Measurements from ENCODE around the gene PTH1R.

Gene PTH1R

DNA sequence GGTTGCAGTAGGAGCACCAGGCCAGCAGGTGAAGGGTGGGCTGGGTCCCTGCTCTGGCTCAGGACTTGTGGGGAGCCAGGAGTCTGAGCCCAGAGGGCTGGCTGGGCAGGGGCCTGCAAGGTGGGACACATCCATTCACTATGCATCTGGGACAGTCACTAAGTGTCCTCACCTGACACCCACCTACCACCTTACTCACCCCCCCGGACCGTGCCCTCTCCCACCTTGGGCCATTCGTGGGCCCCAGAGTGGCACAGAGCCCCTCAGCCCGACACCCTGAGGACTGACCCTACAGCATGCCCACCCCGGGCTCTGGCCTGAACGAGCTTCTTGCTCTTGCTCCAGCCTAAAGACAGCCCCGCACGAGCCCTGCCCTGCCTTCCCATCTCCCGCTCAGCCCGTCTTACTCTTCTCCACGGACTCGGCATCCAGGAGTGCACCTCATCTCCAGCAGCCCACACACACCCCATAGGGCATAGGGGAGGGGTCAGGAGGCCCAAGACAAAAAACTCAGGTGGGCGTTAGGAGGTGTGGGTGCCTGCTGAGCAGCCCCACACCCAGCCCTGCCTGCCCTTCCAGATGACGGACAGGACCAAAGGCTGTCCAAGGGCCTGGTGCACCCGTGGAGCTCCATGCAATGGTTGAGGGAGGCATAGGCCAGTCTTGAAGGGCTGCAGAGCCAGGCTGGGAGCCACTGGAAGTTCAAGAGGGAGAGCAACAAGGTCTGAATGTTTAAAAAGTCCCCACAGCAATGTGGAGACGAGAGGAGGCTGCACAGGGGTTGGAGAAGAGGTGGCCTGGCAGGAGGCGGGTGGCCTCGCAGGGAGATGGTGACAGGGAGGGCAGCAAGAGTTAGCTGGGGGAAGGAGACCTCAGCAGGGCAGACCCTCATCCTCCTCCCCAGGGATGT lies 27.0 kb downstream of the PTH1R start:
- Histone ChIP-seq H3K4me1 (ENCODE audit: control insufficient read depth in 1 of 2, insufficient read depth in 2 of 2, low read length in 2 of 2) (peaks cover 4 to 9% of the 10 kb centered on the region in 2 donors), H3K27ac (ENCODE audit: low read length) (no peak overlapping the region), H3K9me3 (ENCODE audit: control insufficient read depth in 1 of 2, low read length in 2 of 2) (no peaks in the 10 kb centered on the region), H3K4me3 (ENCODE audit: low read depth in 1 of 2, low read length in 2 of 2) (no peak overlapping the region), H3K36me3 (ENCODE audit: control insufficient read depth in 1 of 2, insufficient read depth in 2 of 2, low read length in 2 of 2) (no peaks in the 10 kb centered on the region), H3K27me3 (ENCODE audit: low read depth, low read length) (no peaks in the 10 kb centered on the region)

DNA sequence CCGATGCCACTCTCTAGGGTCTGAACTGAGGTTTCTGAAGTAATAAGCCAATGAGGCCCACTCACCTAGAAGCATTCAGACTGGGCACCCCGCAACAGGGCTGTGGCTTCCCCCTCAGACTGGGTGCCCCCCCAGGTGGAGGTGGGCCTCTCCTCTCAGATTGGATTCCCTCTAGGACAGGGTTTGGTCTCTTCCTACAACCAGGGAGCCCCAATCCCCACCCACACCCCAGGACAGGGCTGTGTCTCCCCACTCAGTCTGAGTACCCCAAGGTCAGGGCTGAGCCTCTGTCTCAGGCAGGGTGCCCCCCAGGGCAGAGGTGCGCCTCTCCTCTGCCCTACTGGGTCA lies 27.7 kb downstream of the PTH1R start:
- H3K9me3 ChIP-seq (ENCODE audit: control insufficient read depth in 1 of 2, low read length in 2 of 2) = no peaks in the 10 kb centered on the region
- H3K36me3 ChIP-seq (ENCODE audit: control insufficient read depth in 1 of 2, insufficient read depth in 2 of 2, low read length in 2 of 2) = no peaks in the 10 kb centered on the region
- no peak overlapping the region for H3K4me3 ChIP-seq (ENCODE audit: low read depth in 1 of 2, low read length in 2 of 2)
- H3K27ac ChIP-seq (ENCODE audit: low read length) = no peak overlapping the region
- no peaks in the 10 kb centered on the region for H3K27me3 ChIP-seq (ENCODE audit: low read depth, low read length)
- peaks cover 4 to 14% of the 10 kb centered on the region in 2 donors for H3K4me1 ChIP-seq (ENCODE audit: control insufficient read depth in 1 of 2, insufficient read depth in 2 of 2, low read length in 2 of 2)

- Histone ChIP-seq H3K36me3 (ENCODE audit: control insufficient read depth in 1 of 2, insufficient read depth in 2 of 2, low read length in 2 of 2) (no peaks in the 10 kb centered on the region), H3K4me3 (ENCODE audit: low read depth in 1 of 2, low read length in 2 of 2) (no peak overlapping the region), H3K27me3 (ENCODE audit: low read depth, low read length) (no peaks in the 10 kb centered on the region), H3K4me1 (ENCODE audit: control insufficient read depth in 1 of 2, insufficient read depth in 2 of 2, low read length in 2 of 2) (peaks cover 4 to 14% of the 10 kb centered on the region in 2 donors), H3K27ac (ENCODE audit: low read length) (no peak overlapping the region), H3K9me3 (ENCODE audit: control insufficient read depth in 1 of 2, low read length in 2 of 2) (no peaks in the 10 kb centered on the region)
Measured at GRCh38 chr3:46905661-46906451, 28.3 kb downstream of the PTH1R start.

DNA sequence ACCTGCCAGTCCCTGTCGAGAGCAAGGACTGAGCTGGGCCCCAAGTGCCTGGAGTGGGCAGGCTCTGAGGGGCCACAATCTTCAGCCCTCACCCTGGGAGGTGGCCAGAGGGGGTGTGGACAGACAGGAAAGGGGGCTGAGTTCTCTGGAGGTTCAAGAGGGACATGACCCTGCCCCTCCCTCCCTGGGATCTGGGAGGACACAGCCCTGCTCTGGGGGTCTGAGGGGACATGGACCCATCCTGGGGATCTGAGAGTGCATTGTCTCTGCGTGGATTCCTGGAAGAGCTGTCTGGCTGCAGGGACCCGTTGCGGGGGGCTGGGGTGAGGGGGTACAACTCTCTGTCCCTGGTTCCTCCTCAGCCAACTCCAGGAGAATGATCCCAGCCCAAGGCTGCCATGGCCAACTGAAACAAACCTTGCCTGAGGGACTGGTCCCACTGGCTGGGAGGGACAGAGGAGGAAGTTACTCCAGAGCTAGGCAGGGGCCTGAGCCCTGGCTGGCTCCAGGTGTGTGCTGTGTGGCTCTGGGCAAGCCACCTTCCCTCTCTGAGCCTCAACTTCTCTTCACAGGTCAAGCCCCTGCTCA lies 29.0 kb downstream of the PTH1R start:
- no peaks in the 10 kb centered on the region for H3K27me3 ChIP-seq (ENCODE audit: low read depth, low read length)
- no peak overlapping the region for H3K27ac ChIP-seq (ENCODE audit: low read length)

GRCh38 chr3:46907271-46907670 lies 29.8 kb downstream of the PTH1R start:
- peaks cover 4 to 14% of the 10 kb centered on the region in 2 donors for H3K4me1 ChIP-seq (ENCODE audit: control insufficient read depth in 1 of 2, insufficient read depth in 2 of 2, low read length in 2 of 2)
- no peak overlapping the region for H3K4me3 ChIP-seq (ENCODE audit: low read depth in 1 of 2, low read length in 2 of 2)
- H3K27me3 ChIP-seq (ENCODE audit: low read depth, low read length) = no peaks in the 10 kb centered on the region
- H3K36me3 ChIP-seq (ENCODE audit: control insufficient read depth in 1 of 2, insufficient read depth in 2 of 2, low read length in 2 of 2) = no peaks in the 10 kb centered on the region
- no peaks in the 10 kb centered on the region for H3K9me3 ChIP-seq (ENCODE audit: control insufficient read depth in 1 of 2, low read length in 2 of 2)
- H3K27ac ChIP-seq (ENCODE audit: low read length) = no peak overlapping the region

More for the DNA sequence above, 29.0 kb downstream of the PTH1R start:
- H3K9me3 ChIP-seq (ENCODE audit: control insufficient read depth in 1 of 2, low read length in 2 of 2) = no peaks in the 10 kb centered on the region
- H3K4me1 ChIP-seq (ENCODE audit: control insufficient read depth in 1 of 2, insufficient read depth in 2 of 2, low read length in 2 of 2) = peaks cover 4 to 14% of the 10 kb centered on the region in 2 donors
- H3K36me3 ChIP-seq (ENCODE audit: control insufficient read depth in 1 of 2, insufficient read depth in 2 of 2, low read length in 2 of 2) = no peaks in the 10 kb centered on the region
- no peak overlapping the region for H3K4me3 ChIP-seq (ENCODE audit: low read depth in 1 of 2, low read length in 2 of 2)

GRCh38 chr3:46907960-46908293 lies 30.4 kb downstream of the PTH1R start:
- H3K27ac ChIP-seq (ENCODE audit: low read length) = no peak overlapping the region
- H3K4me3 ChIP-seq (ENCODE audit: low read depth in 1 of 2, low read length in 2 of 2) = no peak overlapping the region
- H3K4me1 ChIP-seq (ENCODE audit: control insufficient read depth in 1 of 2, insufficient read depth in 2 of 2, low read length in 2 of 2) = peaks cover 4 to 14% of the 10 kb centered on the region in 2 donors
- no peaks in the 10 kb centered on the region for H3K27me3 ChIP-seq (ENCODE audit: low read depth, low read length)
- H3K9me3 ChIP-seq (ENCODE audit: control insufficient read depth in 1 of 2, low read length in 2 of 2) = no peaks in the 10 kb centered on the region
- H3K36me3 ChIP-seq (ENCODE audit: control insufficient read depth in 1 of 2, insufficient read depth in 2 of 2, low read length in 2 of 2) = no peaks in the 10 kb centered on the region

DNA sequence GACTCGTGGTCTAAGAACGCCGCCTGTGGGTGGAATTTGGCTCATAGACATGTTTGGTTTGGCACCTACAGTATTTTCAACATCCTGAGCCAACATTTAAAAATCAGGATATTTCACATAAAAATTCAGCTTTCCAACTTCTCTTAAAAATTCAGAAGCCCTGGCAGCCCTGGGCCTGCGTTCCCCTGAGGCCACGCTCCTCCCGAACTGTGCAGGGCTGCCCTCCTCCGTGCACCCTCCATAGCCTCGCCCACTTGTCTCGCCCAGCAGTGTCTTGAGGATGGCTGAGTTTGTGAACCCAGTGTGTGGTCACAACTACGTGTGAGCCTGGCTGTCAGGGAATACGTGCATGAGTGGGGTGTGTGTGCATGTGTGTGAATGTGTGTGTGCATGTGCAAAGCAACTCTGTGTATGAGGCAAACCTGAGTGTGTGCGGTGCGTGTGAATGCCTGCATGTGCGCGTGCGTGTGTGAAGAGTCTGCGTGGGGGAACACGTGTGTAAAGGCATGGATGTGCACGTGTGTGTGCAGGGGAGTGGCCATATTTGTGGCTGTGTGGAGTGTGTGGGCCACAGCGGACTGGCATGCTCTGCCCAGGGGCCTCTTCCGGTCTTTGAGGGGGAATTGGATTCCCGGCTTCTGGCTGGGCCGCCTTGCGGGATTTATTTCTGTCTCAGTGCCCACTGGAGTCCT lies 30.9 kb downstream of the PTH1R start:
- H3K36me3 ChIP-seq (ENCODE audit: control insufficient read depth in 1 of 2, insufficient read depth in 2 of 2, low read length in 2 of 2) = no peaks in the 10 kb centered on the region
- H3K9me3 ChIP-seq (ENCODE audit: control insufficient read depth in 1 of 2, low read length in 2 of 2) = no peaks in the 10 kb centered on the region
- no peak overlapping the region for H3K27ac ChIP-seq (ENCODE audit: low read length)
- H3K4me1 ChIP-seq (ENCODE audit: control insufficient read depth in 1 of 2, insufficient read depth in 2 of 2, low read length in 2 of 2) = peaks cover 4 to 14% of the 10 kb centered on the region in 2 donors
- no peaks in the 10 kb centered on the region for H3K27me3 ChIP-seq (ENCODE audit: low read depth, low read length)
- no peak overlapping the region for H3K4me3 ChIP-seq (ENCODE audit: low read depth in 1 of 2, low read length in 2 of 2)

DNA sequence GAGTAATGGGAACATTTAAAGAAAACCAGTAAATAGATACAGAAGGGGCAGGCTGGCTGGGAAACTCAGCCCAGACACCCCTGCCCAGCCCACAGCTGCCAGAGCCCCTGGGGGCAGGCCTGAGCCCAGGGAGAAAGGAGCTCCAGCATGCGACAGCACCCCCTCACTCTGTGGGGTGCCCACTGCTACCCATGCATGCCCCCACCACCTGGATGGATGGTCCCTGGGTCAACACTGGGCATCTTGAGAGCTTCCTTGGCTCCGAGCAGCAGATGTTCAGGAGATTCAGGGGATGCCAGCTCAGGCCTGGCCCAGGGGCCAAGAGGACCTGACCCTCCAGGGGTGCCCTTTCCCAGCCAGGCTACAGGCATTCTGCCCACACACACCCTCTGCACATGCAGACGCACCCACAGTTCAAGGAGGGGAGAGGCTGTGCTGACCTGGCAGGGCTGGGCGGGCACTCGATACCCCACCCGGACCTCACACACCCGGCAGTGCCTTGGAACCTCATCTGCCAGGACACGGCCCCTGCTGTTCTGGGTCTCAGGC lies 31.5 kb downstream of the PTH1R start:
- H3K4me3 ChIP-seq (ENCODE audit: low read depth in 1 of 2, low read length in 2 of 2) = no peak overlapping the region

DNA sequence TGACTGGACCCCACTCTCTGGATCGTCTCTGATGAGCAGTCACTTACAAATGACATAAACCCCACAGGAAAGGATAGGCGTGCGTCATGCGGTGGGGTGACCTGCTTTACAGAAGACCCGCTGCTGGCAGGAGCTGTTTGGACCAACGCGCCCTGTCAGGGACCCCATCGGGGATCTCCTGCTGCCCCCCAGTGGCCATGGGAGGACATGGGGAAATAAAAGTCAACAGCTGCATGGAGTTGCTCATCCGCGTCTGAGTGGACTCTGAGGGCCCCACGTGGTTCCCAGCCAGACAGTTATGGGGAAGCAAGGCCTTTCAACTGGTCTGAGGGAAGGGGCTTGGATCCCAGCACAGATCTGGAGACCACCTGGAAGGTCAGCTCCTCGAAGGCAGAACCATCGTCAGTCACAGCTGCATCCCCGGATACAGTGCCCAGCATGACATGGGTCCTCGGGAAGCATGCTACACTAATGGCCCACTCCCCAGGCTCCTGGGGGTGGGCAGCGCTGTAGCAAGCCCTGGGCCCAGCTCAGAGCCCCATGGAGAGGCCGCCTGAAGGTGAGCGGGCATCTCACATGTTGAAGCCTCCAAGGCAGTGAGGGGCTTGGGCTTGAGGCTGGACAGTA lies 32.1 kb downstream of the PTH1R start:
- no peaks in the 10 kb centered on the region for H3K36me3 ChIP-seq (ENCODE audit: control insufficient read depth in 1 of 2, insufficient read depth in 2 of 2, low read length in 2 of 2)
- no peak overlapping the region for H3K27ac ChIP-seq (ENCODE audit: low read length)
- H3K4me1 ChIP-seq (ENCODE audit: control insufficient read depth in 1 of 2, insufficient read depth in 2 of 2, low read length in 2 of 2) = peaks cover 4 to 14% of the 10 kb centered on the region in 2 donors
- H3K4me3 ChIP-seq (ENCODE audit: low read depth in 1 of 2, low read length in 2 of 2) = no peak overlapping the region
- H3K9me3 ChIP-seq (ENCODE audit: control insufficient read depth in 1 of 2, low read length in 2 of 2) = no peaks in the 10 kb centered on the region
- no peaks in the 10 kb centered on the region for H3K27me3 ChIP-seq (ENCODE audit: low read depth, low read length)

More for the DNA sequence above, 31.5 kb downstream of the PTH1R start:
- Histone ChIP-seq H3K27ac (ENCODE audit: low read length) (no peak overlapping the region), H3K27me3 (ENCODE audit: low read depth, low read length) (no peaks in the 10 kb centered on the region), H3K36me3 (ENCODE audit: control insufficient read depth in 1 of 2, insufficient read depth in 2 of 2, low read length in 2 of 2) (no peaks in the 10 kb centered on the region), H3K9me3 (ENCODE audit: control insufficient read depth in 1 of 2, low read length in 2 of 2) (no peaks in the 10 kb centered on the region), H3K4me1 (ENCODE audit: control insufficient read depth in 1 of 2, insufficient read depth in 2 of 2, low read length in 2 of 2) (peaks cover 4 to 14% of the 10 kb centered on the region in 2 donors)

DNA sequence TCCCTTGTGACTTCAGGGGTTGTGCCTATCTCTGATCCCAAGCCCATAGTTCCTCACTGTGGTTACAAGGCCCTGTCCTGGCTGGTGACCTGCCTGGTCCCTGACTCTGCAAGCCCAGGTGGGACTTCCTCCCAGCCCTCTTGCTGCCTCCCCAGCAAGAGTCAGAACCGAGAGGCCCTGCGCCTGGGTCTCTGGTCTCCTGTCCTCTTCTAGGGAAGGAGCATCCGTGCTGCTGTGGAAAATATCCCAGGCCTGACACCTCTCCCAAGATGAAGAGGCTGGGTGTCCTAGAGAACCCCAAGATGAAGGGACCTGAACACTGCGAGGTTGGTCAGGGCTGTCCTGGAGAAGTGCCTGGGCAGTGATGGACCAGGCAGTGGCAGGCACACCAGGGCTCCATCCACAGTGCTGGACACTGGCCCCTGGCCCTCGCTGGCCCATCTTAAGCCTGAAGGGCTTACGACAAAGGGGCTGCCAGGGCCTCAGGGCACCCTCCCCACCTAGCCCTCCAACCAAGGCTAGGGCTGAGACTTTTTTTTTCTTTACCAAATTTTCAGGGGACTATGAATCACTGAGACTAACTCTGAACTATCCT lies 32.7 kb downstream of the PTH1R start:
- Histone ChIP-seq H3K27ac (ENCODE audit: low read length) (no peak overlapping the region), H3K36me3 (ENCODE audit: control insufficient read depth in 1 of 2, insufficient read depth in 2 of 2, low read length in 2 of 2) (peaks cover 0 to 1% of the 10 kb centered on the region in 2 donors), H3K9me3 (ENCODE audit: control insufficient read depth in 1 of 2, low read length in 2 of 2) (no peaks in the 10 kb centered on the region), H3K4me1 (ENCODE audit: control insufficient read depth in 1 of 2, insufficient read depth in 2 of 2, low read length in 2 of 2) (peaks cover 4 to 14% of the 10 kb centered on the region in 2 donors), H3K27me3 (ENCODE audit: low read depth, low read length) (no peaks in the 10 kb centered on the region), H3K4me3 (ENCODE audit: low read depth in 1 of 2, low read length in 2 of 2) (no peak overlapping the region)
